ENCODE results near the gene BTRC.

Gene BTRC

GRCh38 chr10:101495324-101495925 lies 141.5 kb downstream of the BTRC start:
- in situ Hi-C loops (cut with MboI; ENCODE audit: low pct_unique_long_range_greater_than_20kb, low sequenced_read_pairs, unreplicated experiment), result no loop called here
- TF ChIP-seq, protein P1, sequence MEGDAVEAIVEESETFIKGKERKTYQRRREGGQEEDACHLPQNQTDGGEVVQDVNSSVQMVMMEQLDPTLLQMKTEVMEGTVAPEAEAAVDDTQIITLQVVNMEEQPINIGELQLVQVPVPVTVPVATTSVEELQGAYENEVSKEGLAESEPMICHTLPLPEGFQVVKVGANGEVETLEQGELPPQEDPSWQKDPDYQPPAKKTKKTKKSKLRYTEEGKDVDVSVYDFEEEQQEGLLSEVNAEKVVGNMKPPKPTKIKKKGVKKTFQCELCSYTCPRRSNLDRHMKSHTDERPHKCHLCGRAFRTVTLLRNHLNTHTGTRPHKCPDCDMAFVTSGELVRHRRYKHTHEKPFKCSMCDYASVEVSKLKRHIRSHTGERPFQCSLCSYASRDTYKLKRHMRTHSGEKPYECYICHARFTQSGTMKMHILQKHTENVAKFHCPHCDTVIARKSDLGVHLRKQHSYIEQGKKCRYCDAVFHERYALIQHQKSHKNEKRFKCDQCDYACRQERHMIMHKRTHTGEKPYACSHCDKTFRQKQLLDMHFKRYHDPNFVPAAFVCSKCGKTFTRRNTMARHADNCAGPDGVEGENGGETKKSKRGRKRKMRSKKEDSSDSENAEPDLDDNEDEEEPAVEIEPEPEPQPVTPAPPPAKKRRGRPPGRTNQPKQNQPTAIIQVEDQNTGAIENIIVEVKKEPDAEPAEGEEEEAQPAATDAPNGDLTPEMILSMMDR (IDR thresholded peaks at IDR 0.05; ENCODE audit: extremely low read depth, insufficient read depth, missing control alignments), result peak; percentile 46
- DNase-seq (ENCODE audit: low spot score), result no peak

DNA sequence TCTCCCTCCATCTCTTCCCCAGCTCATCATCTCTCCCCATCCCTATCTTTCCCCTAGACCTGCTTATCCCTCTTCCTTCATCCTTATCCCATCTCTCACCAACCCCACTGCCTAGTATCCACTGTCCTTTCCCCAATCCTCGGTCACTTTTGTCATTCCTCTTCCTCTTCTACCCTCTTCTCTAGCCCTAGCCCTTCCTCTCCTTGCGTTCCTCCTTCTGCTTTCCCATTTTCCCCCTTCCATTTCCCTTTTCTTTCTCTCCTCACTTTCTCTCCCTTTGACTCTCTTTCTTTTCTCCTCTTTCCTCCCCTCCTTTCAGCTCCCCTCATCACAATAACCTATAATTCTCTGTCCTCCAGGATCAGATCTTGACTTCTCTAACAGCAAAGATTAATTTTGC lies 150.5 kb downstream of the BTRC start:
- in situ Hi-C loops (cut with MboI; ENCODE audit: low pct_unique_long_range_greater_than_20kb, low sequenced_read_pairs, unreplicated experiment), result no loop called here
- no peak for DNase-seq (ENCODE audit: low spot score)
- TF ChIP-seq, protein P1 (IDR thresholded peaks at IDR 0.05; ENCODE audit: extremely low read depth, insufficient read depth, missing control alignments), result no peak

GRCh38 chr10:101506829-101507661 lies 153.1 kb downstream of the BTRC start:
- in situ Hi-C loops (cut with MboI; ENCODE audit: low pct_unique_long_range_greater_than_20kb, low sequenced_read_pairs, unreplicated experiment), result no loop called here
- TF ChIP-seq, protein P1 (IDR thresholded peaks at IDR 0.05; ENCODE audit: extremely low read depth, insufficient read depth, missing control alignments), result no peak
- DNase-seq (ENCODE audit: low spot score), result no peak

- TF ChIP-seq, protein P1 (IDR thresholded peaks at IDR 0.05; ENCODE audit: extremely low read depth, insufficient read depth, missing control alignments), result no peak
- no peak for DNase-seq (ENCODE audit: low spot score)
- in situ Hi-C loops (cut with MboI; ENCODE audit: low pct_unique_long_range_greater_than_20kb, low sequenced_read_pairs, unreplicated experiment), result no loop called here
Observed at GRCh38 chr10:101507828-101508227, 153.9 kb downstream of the BTRC start.

GRCh38 chr10:101511938-101512337 lies 158.0 kb downstream of the BTRC start:
- in situ Hi-C loops (cut with MboI; ENCODE audit: low pct_unique_long_range_greater_than_20kb, low sequenced_read_pairs, unreplicated experiment), result no loop called here
- DNase-seq (ENCODE audit: low spot score), result no peak
- TF ChIP-seq, protein P1 (IDR thresholded peaks at IDR 0.05; ENCODE audit: extremely low read depth, insufficient read depth, missing control alignments), result no peak

DNA sequence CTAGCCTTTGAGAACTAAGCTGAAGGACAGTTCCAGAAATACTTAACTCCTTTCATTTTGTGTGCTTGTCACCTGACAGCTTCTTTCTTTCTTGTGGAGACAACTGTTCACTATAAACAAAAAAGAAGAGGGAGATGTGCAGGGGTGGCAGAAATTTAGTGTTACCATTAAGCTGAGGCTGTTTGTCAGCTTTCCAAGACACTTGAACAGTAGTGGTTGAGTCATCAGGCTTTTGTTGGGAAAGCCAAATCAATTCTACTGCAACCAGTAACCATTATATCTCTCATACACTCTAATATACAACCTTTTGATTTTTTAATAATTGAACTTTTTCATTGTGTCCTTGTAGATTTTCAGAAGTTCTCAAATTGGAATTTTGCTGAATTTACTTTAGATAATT lies 158.8 kb downstream of the BTRC start:
- in situ Hi-C loops (cut with MboI; ENCODE audit: low pct_unique_long_range_greater_than_20kb, low sequenced_read_pairs, unreplicated experiment), result no loop called here
- TF ChIP-seq, protein P1 (IDR thresholded peaks at IDR 0.05; ENCODE audit: extremely low read depth, insufficient read depth, missing control alignments), result no peak
- no peak for DNase-seq (ENCODE audit: low spot score)

All from GM13977 (cell line).